ENCODE results near the gene CYP2J2.
"Not testable (repeated sequence)": the region's sequence is repeated elsewhere in the genome, so short reads cannot be mapped to it uniquely, and the experiment has no call there.

The CYP2J2 gene

DNA sequence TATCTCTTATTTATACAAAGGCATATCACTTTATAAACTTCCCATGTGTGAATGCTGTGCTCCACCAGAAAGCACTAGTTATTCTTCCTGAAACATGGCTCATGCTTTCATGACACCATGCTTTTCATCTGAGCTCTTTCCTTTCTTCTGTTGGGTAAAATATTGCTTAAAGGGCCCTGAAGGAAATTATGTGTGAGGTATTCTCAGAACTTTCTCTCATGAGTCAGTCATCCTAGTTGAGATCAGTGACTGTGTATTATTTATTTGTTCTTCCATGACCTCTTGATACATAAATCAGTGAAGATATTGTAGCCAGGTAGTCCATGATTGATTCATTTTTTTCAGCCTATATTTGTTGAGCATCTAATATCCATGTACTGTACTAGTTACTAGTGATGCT, 54.8 kb downstream of the CYP2J2 start:
- DNase-seq (ENCODE audit: low read depth, low spot score) = no peak

DNA sequence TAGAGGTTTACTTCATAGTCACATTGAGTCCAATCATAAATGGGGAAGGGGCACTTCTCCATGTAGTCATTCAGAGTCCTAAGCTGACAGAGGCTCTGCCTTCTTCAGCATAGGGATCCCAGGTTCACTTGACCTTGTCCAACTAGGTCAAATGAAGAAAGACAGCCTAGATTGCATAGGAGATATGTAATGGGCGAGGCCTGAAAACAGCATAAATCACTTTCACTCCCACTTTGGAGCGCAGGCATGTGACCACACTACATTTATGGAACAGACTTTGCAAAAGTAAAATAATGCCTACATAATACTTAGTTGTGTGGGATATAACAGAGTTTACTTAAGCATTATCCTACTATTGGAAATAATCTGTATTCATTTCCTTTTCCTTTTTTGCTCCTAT, 60.1 kb downstream of the CYP2J2 start:
- DNase-seq (ENCODE audit: low read depth, low spot score) = no peak

DNA sequence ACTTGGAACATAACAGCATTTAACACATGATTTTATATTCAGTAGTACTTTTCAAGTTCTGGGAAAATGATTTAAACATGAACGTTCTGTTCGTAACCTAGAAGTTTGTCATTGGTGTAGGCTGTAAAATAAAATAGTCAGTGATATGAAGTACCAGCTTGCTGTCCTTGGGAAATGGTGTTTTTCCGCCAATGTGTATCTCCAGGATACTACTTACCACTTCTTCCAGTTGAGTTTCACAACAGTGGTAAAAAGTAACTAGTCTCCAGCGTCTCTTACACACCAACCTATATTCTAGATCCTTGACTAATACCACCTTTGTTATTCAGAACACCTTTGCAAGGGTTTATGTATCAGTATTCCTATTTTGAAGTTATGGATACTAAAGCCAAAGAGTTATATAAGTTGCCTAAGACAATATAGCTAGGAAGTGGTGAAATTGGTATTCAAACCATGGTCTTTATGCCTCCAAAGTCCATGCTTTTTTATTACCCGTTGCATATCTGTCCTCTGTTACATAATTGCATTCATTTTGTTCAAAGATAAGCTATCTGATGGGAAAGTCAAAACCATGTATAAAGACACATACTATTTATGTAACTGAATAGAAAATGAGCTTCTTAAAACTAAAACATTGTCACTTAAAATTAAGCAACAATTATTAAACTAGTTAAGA, 68.8 kb downstream of the CYP2J2 start:
- DNase-seq (ENCODE audit: low read depth, low spot score) = no peak

DNA sequence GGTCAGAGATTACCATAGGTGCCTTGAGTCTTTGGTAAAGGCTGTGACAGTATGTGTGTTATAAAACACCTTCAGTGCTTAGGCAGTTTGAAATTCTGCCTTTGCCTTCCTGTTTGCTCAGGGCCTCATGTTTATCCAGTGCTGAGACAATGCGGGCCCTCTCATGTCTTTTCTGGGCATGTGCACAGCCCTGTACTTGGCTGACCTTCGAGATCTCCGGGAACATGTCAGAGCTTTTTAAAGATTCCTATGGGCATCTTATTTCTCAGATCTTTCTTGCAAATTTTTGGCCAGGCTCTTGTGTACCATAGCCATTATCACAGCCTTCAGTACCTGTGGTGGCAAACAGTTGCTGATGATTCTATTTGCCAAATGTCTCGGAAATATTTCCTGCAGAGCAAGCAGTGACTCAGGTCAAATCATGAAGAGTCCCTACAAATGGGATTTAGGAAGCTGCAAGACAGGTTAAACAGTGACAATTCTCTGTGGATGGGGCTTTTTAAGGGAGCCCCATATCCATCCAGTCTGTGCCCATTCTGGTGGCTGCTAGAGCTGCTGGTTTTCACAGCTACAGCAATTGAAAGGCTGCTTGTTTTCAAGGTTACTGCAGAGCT, 69.7 kb downstream of the CYP2J2 start:
- DNase-seq (ENCODE audit: low read depth, low spot score) = no peak

DNA sequence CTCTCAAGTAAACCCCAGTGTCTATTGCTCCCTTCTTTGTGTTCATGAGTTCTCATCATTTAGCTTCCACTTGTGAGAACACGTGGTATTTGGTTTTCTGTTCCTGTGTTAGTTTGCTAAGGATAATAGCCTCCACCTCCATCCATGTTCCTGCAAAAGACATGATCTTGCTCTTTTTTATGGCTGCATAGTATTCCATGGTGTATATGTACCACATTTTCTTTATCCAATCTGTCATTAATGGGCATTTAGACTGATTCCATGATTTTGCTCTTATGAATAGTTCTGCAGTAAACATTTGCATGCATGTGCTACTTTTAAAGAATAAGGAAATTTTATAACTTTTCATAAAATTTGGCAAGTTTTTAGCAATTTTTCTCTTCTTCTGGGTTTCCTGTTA, 71.3 kb downstream of the CYP2J2 start:
- not testable (repeated sequence) for DNase-seq (ENCODE audit: low read depth, low spot score)

DNA sequence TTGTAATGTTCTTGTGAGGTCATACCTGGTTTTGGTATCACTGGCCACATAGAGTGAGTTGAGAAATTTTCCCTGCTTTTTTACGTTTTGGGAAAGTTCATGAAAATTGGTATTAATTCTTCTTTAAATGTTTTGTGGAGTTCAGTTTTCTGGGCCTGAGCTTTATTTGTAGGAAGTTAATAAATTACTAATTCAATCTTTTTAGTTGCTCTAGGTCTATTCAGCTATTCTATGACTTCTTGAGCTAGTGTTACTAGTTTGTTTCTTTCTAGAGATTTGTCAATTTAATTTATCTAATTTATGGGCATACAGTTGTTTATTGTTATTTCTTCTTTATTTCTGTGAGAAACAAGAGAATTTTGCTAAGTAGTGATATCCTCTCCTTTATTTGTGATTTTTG, 74.5 kb downstream of the CYP2J2 start:
- DNase-seq (ENCODE audit: low read depth, low spot score) = no peak

DNA sequence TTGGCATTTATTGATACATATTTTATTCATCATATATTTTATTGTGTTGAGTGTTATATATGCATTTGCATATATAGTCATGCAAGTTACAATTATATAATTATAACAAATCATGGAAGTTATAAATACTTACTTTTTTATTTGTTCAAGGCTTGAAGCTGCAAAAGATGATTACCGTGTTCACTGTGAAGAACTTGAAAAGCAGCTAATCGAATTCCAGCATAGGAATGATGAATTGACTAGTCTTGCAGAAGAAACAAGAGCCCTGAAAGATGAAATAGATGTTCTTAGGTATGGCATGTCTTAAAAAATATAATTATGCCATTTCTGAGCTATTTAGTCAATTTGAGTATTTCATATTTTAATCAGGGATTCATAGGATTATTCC, 79.7 kb downstream of the CYP2J2 start:
- DNase-seq (ENCODE audit: low read depth, low spot score) = no peak

DNA sequence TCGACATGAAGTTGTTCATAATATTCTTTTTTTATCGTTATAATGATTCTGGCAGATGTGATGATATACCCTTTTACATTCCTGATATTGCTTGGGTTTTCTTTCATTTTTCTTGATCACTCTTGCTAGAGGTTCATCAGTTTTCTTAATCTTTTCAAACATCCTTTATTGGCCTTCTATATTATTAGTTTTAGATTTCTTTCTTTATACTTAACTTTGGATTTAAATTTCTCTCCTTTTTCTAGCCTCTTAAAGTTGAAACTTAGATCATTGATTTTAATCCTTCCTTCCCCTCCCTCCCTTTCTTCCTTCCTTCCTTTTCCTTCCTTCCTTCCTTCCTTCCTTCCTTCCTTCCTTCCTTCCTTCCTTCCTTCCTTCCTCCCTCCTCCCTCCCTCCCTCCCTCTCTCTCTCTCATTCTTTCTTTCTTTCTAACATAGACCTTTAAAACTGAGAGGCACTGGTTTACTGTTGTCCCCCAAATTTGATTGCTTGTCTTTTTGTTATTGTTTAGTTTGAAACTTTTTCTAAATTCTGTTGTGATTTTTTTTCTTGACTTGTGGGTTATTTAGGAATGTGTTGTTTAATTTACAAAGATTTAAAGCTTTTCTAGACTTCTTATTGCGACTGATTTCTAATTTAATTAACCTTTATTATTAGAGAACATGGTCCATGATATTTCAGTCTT, 80.2 kb downstream of the CYP2J2 start:
- DNase-seq (ENCODE audit: low read depth, low spot score) = no peak

DNA sequence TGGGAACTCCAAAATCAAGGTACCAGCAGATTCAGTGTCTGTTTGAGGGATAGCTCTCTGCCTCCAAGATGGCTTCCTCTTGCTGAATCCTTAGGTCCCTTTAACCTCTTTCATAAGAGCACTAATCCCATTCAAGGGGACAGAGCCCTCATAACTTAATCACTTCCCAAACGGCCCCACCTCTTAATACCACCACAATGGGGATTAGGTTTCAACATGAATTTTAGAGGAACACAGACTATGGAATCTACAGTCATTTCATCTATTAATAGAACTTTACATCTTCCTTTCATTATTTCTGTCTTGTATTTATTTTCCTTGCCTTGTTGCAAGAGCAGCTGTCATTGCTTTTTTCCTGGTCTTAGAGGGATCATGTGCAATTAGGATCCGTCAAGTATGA, 81.5 kb downstream of the CYP2J2 start:
- no peak for DNase-seq (ENCODE audit: low read depth, low spot score)

All from activated naive CD8-positive, alpha-beta T cell treated with anti-CD3 and anti-CD28 coated beads, Interleukin-2, amount 50 U/mL, for 16 hours (primary cell).